ENCODE results near the gene FOXJ1.

Gene FOXJ1

DNA sequence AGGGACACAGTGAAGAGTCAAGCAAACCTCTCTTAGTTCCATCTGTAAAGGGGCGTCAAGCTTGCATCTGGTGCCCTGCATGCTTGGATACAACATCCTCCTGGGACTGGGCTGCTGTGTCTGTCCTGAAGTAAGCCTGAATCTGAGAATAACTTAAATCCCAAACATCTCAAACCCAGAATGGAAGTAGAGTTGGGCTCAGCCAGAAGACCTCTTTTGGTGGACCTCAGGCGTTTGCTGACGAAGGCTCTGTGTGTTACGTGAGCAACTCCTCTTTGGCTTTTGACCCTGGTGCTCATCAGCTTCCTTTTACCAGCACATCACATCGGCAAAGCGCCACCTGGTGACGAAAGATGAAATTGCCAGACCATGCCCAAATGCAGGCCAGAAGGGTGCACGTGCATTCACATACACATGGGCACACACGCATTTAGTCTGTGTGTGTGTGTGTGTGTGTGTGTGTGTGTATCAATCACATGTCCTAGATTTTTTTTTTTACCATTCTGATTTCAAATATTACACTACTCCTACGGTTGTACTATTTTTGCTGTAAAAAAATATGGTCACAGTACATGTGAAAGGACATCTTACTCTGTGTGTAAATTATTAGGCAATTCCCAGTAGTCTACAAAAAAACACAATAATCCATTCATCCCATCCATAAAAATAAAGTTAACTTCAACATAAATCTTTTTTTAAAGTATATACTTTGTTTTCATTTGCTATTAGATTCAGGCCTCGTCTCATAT, 41.1 kb upstream of the FOXJ1 start (continued):
- no peak for TF ChIP-seq ZNF560 (tag by site-specific recombination; IDR thresholded peaks at IDR 0.05; ENCODE audit: borderline replicate concordance)
- TF ChIP-seq HOXC10 (CRISPR knock-in tag; IDR thresholded peaks at IDR 0.05) = no peak
- TF ChIP-seq, protein P1, sequence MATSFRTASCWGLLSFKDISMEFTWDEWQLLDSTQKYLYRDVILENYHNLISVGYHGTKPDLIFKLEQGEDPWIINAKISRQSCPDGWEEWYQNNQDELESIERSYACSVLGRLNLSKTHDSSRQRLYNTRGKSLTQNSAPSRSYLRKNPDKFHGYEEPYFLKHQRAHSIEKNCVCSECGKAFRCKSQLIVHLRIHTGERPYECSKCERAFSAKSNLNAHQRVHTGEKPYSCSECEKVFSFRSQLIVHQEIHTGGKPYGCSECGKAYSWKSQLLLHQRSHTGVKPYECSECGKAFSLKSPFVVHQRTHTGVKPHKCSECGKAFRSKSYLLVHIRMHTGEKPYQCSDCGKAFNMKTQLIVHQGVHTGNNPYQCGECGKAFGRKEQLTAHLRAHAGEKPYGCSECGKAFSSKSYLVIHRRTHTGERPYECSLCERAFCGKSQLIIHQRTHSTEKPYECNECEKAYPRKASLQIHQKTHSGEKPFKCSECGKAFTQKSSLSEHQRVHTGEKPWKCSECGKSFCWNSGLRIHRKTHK (tag by site-specific recombination; IDR thresholded peaks at IDR 0.05) = no peak
- TF ChIP-seq ZNF121 (tag by site-specific recombination; IDR thresholded peaks at IDR 0.05) = no peak
- no peak for TF ChIP-seq ZNF423 (tag by site-specific recombination; IDR thresholded peaks at IDR 0.05)
- TF ChIP-seq, protein P2, sequence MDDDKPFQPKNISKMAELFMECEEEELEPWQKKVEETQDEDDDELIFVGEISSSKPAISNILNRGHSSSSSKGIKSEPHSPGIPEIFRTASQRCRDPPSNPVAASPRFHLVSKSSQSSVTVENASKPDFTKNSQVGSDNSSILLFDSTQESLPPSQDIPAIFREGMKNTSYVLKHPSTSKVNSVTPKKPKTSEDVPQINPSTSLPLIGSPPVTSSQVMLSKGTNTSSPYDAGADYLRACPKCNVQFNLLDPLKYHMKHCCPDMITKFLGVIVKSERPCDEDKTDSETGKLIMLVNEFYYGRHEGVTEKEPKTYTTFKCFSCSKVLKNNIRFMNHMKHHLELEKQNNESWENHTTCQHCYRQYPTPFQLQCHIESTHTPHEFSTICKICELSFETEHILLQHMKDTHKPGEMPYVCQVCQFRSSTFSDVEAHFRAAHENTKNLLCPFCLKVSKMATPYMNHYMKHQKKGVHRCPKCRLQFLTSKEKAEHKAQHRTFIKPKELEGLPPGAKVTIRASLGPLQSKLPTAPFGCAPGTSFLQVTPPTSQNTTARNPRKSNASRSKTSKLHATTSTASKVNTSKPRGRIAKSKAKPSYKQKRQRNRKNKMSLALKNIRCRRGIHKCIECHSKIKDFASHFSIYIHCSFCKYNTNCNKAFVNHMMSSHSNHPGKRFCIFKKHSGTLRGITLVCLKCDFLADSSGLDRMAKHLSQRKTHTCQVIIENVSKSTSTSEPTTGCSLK (tag by site-specific recombination; IDR thresholded peaks at IDR 0.05) = no peak
- TF ChIP-seq, protein P3, sequence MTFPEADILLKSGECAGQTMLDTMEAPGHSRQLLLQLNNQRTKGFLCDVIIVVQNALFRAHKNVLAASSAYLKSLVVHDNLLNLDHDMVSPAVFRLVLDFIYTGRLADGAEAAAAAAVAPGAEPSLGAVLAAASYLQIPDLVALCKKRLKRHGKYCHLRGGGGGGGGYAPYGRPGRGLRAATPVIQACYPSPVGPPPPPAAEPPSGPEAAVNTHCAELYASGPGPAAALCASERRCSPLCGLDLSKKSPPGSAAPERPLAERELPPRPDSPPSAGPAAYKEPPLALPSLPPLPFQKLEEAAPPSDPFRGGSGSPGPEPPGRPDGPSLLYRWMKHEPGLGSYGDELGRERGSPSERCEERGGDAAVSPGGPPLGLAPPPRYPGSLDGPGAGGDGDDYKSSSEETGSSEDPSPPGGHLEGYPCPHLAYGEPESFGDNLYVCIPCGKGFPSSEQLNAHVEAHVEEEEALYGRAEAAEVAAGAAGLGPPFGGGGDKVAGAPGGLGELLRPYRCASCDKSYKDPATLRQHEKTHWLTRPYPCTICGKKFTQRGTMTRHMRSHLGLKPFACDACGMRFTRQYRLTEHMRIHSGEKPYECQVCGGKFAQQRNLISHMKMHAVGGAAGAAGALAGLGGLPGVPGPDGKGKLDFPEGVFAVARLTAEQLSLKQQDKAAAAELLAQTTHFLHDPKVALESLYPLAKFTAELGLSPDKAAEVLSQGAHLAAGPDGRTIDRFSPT (tag by site-specific recombination; IDR thresholded peaks at IDR 0.05) = no peak
- TF ChIP-seq ZNF426 (tag by site-specific recombination; IDR thresholded peaks at IDR 0.05) = no peak
- TF ChIP-seq, protein P4, sequence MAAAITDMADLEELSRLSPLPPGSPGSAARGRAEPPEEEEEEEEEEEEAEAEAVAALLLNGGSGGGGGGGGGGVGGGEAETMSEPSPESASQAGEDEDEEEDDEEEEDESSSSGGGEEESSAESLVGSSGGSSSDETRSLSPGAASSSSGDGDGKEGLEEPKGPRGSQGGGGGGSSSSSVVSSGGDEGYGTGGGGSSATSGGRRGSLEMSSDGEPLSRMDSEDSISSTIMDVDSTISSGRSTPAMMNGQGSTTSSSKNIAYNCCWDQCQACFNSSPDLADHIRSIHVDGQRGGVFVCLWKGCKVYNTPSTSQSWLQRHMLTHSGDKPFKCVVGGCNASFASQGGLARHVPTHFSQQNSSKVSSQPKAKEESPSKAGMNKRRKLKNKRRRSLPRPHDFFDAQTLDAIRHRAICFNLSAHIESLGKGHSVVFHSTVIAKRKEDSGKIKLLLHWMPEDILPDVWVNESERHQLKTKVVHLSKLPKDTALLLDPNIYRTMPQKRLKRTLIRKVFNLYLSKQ (tag by site-specific recombination; IDR thresholded peaks at IDR 0.05; ENCODE audit: borderline replicate concordance) = no peak

DNA sequence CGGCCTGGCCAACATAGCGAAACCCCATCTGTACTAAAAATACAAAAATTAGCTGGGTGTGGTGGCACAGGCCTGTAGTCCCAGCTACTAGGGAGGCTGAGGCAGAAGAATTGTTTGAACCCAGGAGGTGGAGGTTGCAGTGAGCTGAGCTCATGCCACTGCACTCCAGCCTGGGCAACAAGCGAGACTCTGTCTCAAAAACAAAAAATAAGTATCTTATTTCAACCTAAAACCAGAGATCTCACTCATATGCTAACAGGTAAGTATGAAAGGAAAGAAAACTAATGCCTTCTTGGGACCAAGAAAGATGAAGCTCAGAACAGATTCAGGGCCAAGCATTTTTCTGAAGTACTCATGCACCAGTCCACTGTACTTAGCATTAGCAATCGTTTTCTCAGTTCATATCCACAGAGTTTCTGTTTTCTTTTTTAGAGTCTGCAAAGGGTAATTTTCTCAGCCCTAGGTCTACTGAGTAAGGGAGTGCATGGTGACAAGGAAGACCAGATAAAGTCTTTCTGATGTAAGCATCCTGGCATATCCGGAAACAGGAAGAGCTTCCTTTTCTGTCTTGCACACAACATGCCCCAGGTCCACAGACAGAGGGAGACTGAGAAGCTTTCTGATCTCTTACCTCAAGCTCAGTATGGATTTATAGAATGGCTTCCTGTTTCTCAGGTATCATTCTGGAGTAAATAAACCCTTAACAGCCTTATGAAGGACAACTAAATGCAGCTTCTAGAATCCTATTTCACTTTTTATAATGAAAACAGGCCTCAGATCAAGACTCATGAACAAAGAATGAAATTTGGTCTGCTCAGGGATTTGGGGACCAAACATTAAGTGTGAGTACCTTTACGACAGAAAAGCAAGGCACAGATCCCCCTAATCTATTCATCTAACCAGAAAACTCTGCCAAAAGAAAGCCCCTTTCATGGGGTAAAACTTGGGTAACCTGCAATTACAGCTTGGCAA, 38.7 kb upstream of the FOXJ1 start:
- no peak overlapping the region for H3K4me3 ChIP-seq (ENCODE audit: low read depth, low read length)
- H3K4me1 ChIP-seq (ENCODE audit: control insufficient read depth, insufficient read depth, low read length) = no peaks in the 10 kb centered on the region
- H3K36me3 ChIP-seq (ENCODE audit: control insufficient read depth in 2 of 2, insufficient read depth in 1 of 2, low read length in 2 of 2) = no peaks in the 10 kb centered on the region
- TF ChIP-seq, protein P5, sequence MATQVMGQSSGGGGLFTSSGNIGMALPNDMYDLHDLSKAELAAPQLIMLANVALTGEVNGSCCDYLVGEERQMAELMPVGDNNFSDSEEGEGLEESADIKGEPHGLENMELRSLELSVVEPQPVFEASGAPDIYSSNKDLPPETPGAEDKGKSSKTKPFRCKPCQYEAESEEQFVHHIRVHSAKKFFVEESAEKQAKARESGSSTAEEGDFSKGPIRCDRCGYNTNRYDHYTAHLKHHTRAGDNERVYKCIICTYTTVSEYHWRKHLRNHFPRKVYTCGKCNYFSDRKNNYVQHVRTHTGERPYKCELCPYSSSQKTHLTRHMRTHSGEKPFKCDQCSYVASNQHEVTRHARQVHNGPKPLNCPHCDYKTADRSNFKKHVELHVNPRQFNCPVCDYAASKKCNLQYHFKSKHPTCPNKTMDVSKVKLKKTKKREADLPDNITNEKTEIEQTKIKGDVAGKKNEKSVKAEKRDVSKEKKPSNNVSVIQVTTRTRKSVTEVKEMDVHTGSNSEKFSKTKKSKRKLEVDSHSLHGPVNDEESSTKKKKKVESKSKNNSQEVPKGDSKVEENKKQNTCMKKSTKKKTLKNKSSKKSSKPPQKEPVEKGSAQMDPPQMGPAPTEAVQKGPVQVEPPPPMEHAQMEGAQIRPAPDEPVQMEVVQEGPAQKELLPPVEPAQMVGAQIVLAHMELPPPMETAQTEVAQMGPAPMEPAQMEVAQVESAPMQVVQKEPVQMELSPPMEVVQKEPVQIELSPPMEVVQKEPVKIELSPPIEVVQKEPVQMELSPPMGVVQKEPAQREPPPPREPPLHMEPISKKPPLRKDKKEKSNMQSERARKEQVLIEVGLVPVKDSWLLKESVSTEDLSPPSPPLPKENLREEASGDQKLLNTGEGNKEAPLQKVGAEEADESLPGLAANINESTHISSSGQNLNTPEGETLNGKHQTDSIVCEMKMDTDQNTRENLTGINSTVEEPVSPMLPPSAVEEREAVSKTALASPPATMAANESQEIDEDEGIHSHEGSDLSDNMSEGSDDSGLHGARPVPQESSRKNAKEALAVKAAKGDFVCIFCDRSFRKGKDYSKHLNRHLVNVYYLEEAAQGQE (tag by site-specific recombination; IDR thresholded peaks at IDR 0.05) = no peak
- CTCF ChIA-PET = interaction anchor here (0.6 to 6.7 kb wide), 23 partner anchors 8 to 180 kb away, joined by 3 to 78 read pairs (median 5); no protein-coding TSS in a partner anchor
- no peaks in the 10 kb centered on the region for H3K9me3 ChIP-seq (ENCODE audit: control insufficient read depth, insufficient read depth, low read depth, low read length)
- POLR2A ChIA-PET = interaction anchor here (0.6 kb wide), 1 partner anchor 82 kb away, joined by 3 read pairs; no protein-coding TSS in a partner anchor
- H3K27ac ChIP-seq (ENCODE audit: extremely low read depth, low read depth, low read length) = no peak overlapping the region

Data from HEK293 (cell line).